HepG2 (cell line): Measurements from ENCODE around the gene DCAF7. TPM values are rescaled to one million over a fixed set of nuclear protein-coding genes. Genes with fewer than 3 reads are reported as not detected.

ENCODE experiments used
- ATAC-seq: fragments of 200-7000 bp; cut with Tn5 transposase; 3 replicates; pipeline ENCODE4 v1.9.1; 2020; ENCODE audit warnings: mild to moderate bottlenecking, moderate library complexity
- BruUV-seq: library from RNA; stranded (reverse); fragments of 400-500 nt; replicated peaks from 2 replicates; lab custom pipeline; 2021; lab: Mats Ljungman, UMichigan
- CTCF ChIA-PET: fragments of 300-600 bp; formaldehyde crosslinking; extraction: SDS; loops from one replicate; lab custom pipeline; 2021; ENCODE audit warnings: low total read pairs, inconsistent platforms, low intra/inter-chr PET ratio; lab: Yijun Ruan, JAX
- POLR2A ChIA-PET: fragments of 350-600 bp; sonication (Branson Sonifier 250); formaldehyde crosslinking; loops from one replicate; lab custom pipeline; 2020; ENCODE audit warnings: antibody characterized with exemption, inconsistent platforms; lab: Yijun Ruan, JAX
- DNase-seq: peaks from one replicate; pipeline ENCODE4 v3.0.0-alpha.2; 2015; ENCODE audit warnings: low spot score
- FAIRE-seq: peaks from 3 replicates; lab custom pipeline; 2011; peaks lifted over from hg19 to GRCh38; lab: Jason Lieb, UNC
- H2AFZ ChIP-seq: one replicate; pipeline ENCODE4 v1.6.1; 2011; ENCODE audit warnings: low read length, inconsistent platforms
- H3K27ac ChIP-seq: fragments of 300-600 bp; 3 replicates; pipeline ENCODE4 v1.8.0; 2011; ENCODE audit warnings: mixed run types, mild to moderate bottlenecking, mixed read lengths, low read length, inconsistent platforms; ENCODE audit not compliant: insufficient read depth; ENCODE audit errors: extremely low read length
- H3K27me3 ChIP-seq, 2 experiments: fragments of 200-600 bp in 1 of 2; 2 replicates in 1 of 2; 3 replicates in 1 of 2; pipeline versions ENCODE4 v1.6.0 to v1.8.0; 2011; ENCODE audit warnings: low read length in 2 of 2, mild to moderate bottlenecking in 2 of 2, moderate library complexity in 2 of 2, inconsistent platforms in 1 of 2; ENCODE audit not compliant: insufficient read depth in 2 of 2, control insufficient read depth in 1 of 2
- H3K36me3 ChIP-seq, 2 experiments: fragments of 200-600 bp in 1 of 2; replicated peaks in 1 of 2; 2 replicates in 1 of 2; 3 replicates in 1 of 2; pipeline versions ENCODE4 v1.5.1 to v1.8.0; 2011; ENCODE audit warnings: low read length in 2 of 2, inconsistent platforms in 1 of 2; ENCODE audit not compliant: insufficient read depth in 2 of 2, control insufficient read depth in 1 of 2
- H3K4me1 ChIP-seq: 2 replicates; pipeline ENCODE4 v1.5.1; 2012; ENCODE audit warnings: low read length, inconsistent platforms; ENCODE audit not compliant: insufficient read depth
- H3K4me2 ChIP-seq: 2 replicates; pipeline ENCODE4 v1.6.0; 2011; ENCODE audit warnings: low read depth, low read length, inconsistent platforms
- H3K4me3 ChIP-seq, 3 experiments: fragments of 200-600 bp in 1 of 3; sonication (generic), shearing (Covaris generic) in 1 of 3; replicated peaks in 1 of 3; 2 replicates each; pipeline ENCODE4 v1.5.1; 2011 to 2016; ENCODE audit warnings: low read length in 3 of 3, inconsistent platforms in 2 of 3, low read depth in 2 of 3, mild to moderate bottlenecking in 2 of 3, control low read depth in 1 of 3, mixed read lengths in 1 of 3; ENCODE audit not compliant: insufficient read depth in 1 of 3
- H3K79me2 ChIP-seq: one replicate; pipeline ENCODE4 v1.6.1; 2011; ENCODE audit warnings: low read length, inconsistent platforms; ENCODE audit not compliant: insufficient read depth
- H3K9ac ChIP-seq: 2 replicates; pipeline ENCODE4 v1.6.0; 2011; ENCODE audit warnings: mild to moderate bottlenecking, low read depth, low read length, inconsistent platforms; ENCODE audit not compliant: insufficient read depth
- H3K9me3 ChIP-seq: 2 replicates; pipeline ENCODE4 v1.5.1; 2012; ENCODE audit warnings: mild to moderate bottlenecking, low read length
- H4K20me1 ChIP-seq: 2 replicates; pipeline ENCODE4 v1.6.0; 2011; ENCODE audit warnings: inconsistent platforms, mild to moderate bottlenecking, low read length, moderate library complexity; ENCODE audit not compliant: insufficient read depth
- RFX3 ChIP-seq: IDR thresholded peaks from 2 replicates; pipeline ENCODE4 v1.6.1; 2016; ENCODE audit warnings: missing biosample characterization, missing genetic modification reagents
- SCMH1 ChIP-seq: sonication (generic); formaldehyde crosslinking; IDR thresholded peaks from 2 replicates; pipeline ENCODE4 v1.9.0; 2021; ENCODE audit warnings: missing genetic modification reagents, mild to moderate bottlenecking, borderline replicate concordance
- XRCC5 ChIP-seq: fragments of 200-400 bp; formaldehyde crosslinking; optimal IDR thresholded peaks from 2 replicates; pipeline ENCODE3; 2017; ENCODE audit warnings: mild to moderate bottlenecking, low read length
- YY1 ChIP-seq: IDR thresholded peaks from 2 replicates; pipeline ENCODE4 v1.6.1; 2011; ENCODE audit warnings: low read length, low read depth, moderate library complexity, mild to moderate bottlenecking; ENCODE audit not compliant: insufficient read depth, insufficient replicate concordance
- ZNF331 ChIP-seq: sonication (generic); formaldehyde crosslinking; IDR thresholded peaks from 2 replicates; pipeline ENCODE4 v1.4.0; 2020; ENCODE audit warnings: missing genetic modification reagents
- ZNF451 ChIP-seq: sonication (generic); formaldehyde crosslinking; IDR thresholded peaks from 2 replicates; pipeline ENCODE4 v1.5.0; 2020; ENCODE audit warnings: mild to moderate bottlenecking, missing genetic modification reagents
- ZNF615 ChIP-seq: sonication (generic); formaldehyde crosslinking; IDR thresholded peaks from 2 replicates; pipeline ENCODE4 v1.5.0; 2020; ENCODE audit warnings: mild to moderate bottlenecking, missing genetic modification reagents, borderline replicate concordance
- ZNF746 ChIP-seq: sonication (generic); formaldehyde crosslinking; IDR thresholded peaks from 2 replicates; pipeline ENCODE4 v1.8.0; 2022; ENCODE audit warnings: mild to moderate bottlenecking, missing genetic modification reagents
- WGBS: methylation state at CpG from one replicate; pipeline ENCODE4 v1.1.6; 2017; ENCODE audit warnings: low lambda C conversion rate; 5-methylcytosine and 5-hydroxymethylcytosine counted together
- in situ Hi-C: cut with HindIII; loops from 2 replicates; pipeline ENCODE4 v1.10.0; 2017; ENCODE audit warnings: low pct_unique_long_range_greater_than_20kb; ENCODE audit not compliant: extremely low pct_ligation_motif_present
- intact Hi-C: fragments of 100-400 bp; cut with micrococcal nuclease; formaldehyde crosslinking; loops from one replicate; pipeline ENCODE4 v1.10.0; 2022; ENCODE audit not compliant: unreplicated experiment
- polyA plus RNA-seq, 8 experiments: library from polyadenylated mRNA; depleted of rRNA in 3 of 8; stranded (reverse) in 7 of 8; unstranded in 1 of 8; fragments of >200 nt; fragmentation: Illumina TruSeq in 4 of 8; extraction: Trizol in 4 of 8; gene quantifications; 2 replicates each; pipeline versions ENCODE4 v1.2.1 to v1.2.3, GENCODE V29; 2011 to 2016; ENCODE audit warnings: low read depth in 4 of 8, missing spikeins in 1 of 8, mixed read lengths in 1 of 8; ENCODE audit not compliant: insufficient read depth in 1 of 8
- total RNA-seq, 5 experiments: library from RNA; depleted of rRNA; stranded (reverse); fragments of >200 nt; fragmentation: Illumina TruSeq; extraction: Trizol; gene quantifications; 2 replicates each; pipeline ENCODE4 v1.2.3, GENCODE V29; 2016; ENCODE audit warnings: low read depth in 1 of 5
- TF ChIP-seq, protein P1 (sequence below): IDR thresholded peaks from 2 replicates; pipeline ENCODE4 v1.4.0; 2020; ENCODE audit warnings: mild to moderate bottlenecking, missing genetic modification reagents
- TF ChIP-seq, protein P2 (sequence below): sonication (generic); formaldehyde crosslinking; IDR thresholded peaks from 2 replicates; pipeline ENCODE4 v1.8.1; 2023; ENCODE audit warnings: mild to moderate bottlenecking, missing genetic modification reagents, borderline replicate concordance
- TF ChIP-seq, protein P3 (sequence below): sonication (generic); formaldehyde crosslinking; IDR thresholded peaks from 2 replicates; pipeline ENCODE4 v1.5.0; 2020; ENCODE audit warnings: mild to moderate bottlenecking, missing genetic modification reagents, borderline replicate concordance

Gene DCAF7
- total and polyA plus RNA-seq, 2 of the 13 experiments (the other 11 are each of a cell fraction or from before 2014, with no cell fraction given): 55.2 to 73.4 TPM

DNA sequence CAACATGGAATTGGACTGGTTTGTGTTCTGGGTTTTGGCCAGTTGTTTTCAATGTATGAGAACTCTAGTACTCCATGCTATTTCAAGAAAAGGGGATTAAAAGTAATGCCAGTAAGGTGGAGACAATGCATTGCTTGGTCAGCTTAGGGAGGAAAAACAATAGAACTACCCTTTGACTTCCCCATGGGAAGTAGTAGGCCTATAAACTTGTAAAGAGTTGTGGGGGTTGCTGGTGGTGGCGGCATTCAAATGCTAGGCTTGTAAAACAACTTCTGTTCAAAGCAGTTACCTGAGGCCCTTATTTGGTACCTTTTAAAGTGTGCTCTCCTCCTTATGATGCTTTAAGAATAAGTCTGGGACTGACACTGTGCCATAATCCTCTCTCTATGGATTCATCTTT lies 81.3 kb downstream of the DCAF7 start:
- CTCF ChIA-PET: no interaction called here
- H3K4me2 ChIP-seq: no peak overlapping the region
- POLR2A ChIA-PET: interaction anchor here (1.3 kb wide), 1 partner anchor 10 kb away, joined by 3 read pairs; the partner anchor contains the start of gene MAP3K3

More for the DNA sequence above, 81.3 kb downstream of the DCAF7 start:
- intact Hi-C loops: no loop called here
- in situ Hi-C loops: no loop called here
- WGBS: 94% methylated on average over 1 of the region's 1 CpG
- Histone ChIP-seq H3K9me3 (no peaks in the 10 kb centered on the region), H3K4me1 (peaks cover 7% of the 10 kb centered on the region), H3K9ac (no peak overlapping the region), H3K79me2 (peaks cover 7% of the 10 kb centered on the region), H3K4me3 (no peak overlapping the region), H2AFZ (no peak overlapping the region), H3K27ac (no peak overlapping the region), H3K36me3 (peaks cover 8 to 39% of the 10 kb centered on the region in 2 experiments), H3K27me3 (no peaks in the 10 kb centered on the region), H4K20me1 (no peaks in the 10 kb centered on the region)
- TF ChIP-seq YY1 (no peak), XRCC5 (no peak), RFX3 (CRISPR knock-in tag) (no peak), SCMH1 (CRISPR knock-in tag) (no peak), ZNF451 (CRISPR knock-in tag) (no peak), ZNF746 (CRISPR knock-in tag) (no peak), ZNF331 (CRISPR knock-in tag) (no peak), ZNF615 (CRISPR knock-in tag) (no peak)
- TF ChIP-seq, protein P1, sequence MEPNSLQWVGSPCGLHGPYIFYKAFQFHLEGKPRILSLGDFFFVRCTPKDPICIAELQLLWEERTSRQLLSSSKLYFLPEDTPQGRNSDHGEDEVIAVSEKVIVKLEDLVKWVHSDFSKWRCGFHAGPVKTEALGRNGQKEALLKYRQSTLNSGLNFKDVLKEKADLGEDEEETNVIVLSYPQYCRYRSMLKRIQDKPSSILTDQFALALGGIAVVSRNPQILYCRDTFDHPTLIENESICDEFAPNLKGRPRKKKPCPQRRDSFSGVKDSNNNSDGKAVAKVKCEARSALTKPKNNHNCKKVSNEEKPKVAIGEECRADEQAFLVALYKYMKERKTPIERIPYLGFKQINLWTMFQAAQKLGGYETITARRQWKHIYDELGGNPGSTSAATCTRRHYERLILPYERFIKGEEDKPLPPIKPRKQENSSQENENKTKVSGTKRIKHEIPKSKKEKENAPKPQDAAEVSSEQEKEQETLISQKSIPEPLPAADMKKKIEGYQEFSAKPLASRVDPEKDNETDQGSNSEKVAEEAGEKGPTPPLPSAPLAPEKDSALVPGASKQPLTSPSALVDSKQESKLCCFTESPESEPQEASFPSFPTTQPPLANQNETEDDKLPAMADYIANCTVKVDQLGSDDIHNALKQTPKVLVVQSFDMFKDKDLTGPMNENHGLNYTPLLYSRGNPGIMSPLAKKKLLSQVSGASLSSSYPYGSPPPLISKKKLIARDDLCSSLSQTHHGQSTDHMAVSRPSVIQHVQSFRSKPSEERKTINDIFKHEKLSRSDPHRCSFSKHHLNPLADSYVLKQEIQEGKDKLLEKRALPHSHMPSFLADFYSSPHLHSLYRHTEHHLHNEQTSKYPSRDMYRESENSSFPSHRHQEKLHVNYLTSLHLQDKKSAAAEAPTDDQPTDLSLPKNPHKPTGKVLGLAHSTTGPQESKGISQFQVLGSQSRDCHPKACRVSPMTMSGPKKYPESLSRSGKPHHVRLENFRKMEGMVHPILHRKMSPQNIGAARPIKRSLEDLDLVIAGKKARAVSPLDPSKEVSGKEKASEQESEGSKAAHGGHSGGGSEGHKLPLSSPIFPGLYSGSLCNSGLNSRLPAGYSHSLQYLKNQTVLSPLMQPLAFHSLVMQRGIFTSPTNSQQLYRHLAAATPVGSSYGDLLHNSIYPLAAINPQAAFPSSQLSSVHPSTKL (CRISPR knock-in tag): no peak
- TF ChIP-seq, protein P2, sequence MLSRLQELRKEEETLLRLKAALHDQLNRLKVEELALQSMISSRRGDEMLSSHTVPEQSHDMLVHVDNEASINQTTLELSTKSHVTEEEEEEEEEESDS (CRISPR knock-in tag): no peak
- TF ChIP-seq, protein P3, sequence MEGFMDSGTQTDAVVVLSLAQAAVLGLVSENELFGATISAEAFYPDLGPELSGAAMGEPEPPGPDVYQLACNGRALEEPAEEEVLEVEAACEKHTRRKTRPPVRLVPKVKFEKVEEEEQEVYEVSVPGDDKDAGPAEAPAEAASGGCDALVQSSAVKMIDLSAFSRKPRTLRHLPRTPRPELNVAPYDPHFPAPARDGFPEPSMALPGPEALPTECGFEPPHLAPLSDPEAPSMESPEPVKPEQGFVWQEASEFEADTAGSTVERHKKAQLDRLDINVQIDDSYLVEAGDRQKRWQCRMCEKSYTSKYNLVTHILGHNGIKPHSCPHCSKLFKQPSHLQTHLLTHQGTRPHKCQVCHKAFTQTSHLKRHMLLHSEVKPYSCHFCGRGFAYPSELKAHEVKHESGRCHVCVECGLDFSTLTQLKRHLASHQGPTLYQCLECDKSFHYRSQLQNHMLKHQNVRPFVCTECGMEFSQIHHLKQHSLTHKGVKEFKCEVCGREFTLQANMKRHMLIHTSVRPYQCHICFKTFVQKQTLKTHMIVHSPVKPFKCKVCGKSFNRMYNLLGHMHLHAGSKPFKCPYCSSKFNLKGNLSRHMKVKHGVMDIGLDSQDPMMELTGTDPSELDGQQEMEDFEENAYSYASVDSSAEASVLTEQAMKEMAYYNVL (CRISPR knock-in tag): no peak
- DNase-seq (no peak), FAIRE-seq (no peak), ATAC-seq (no peak)
- no TSS peak for BruUV-seq
